Transverse colon (tissue), 4 donors: ENCODE results near the gene NT5C1A.

ENCODE experiments used
- EP300 ChIP-seq: sonication (generic); formaldehyde crosslinking; IDR thresholded peaks from one replicate; pipeline ENCODE4 v1.6.1; 2017; ENCODE audit warnings: antibody characterized with exemption, low read depth
- POLR2A ChIP-seq: fragments of 450-650 bp; IDR thresholded peaks from one replicate; pipeline ENCODE4 v1.6.1; 2016; ENCODE audit warnings: antibody characterized with exemption, mild to moderate bottlenecking, moderate library complexity
- POLR2AphosphoS5 ChIP-seq, 3 donors: sonication (generic); formaldehyde crosslinking; IDR thresholded peaks; one replicate each; pipeline ENCODE4 v1.6.1; 2016; ENCODE audit warnings: antibody characterized with exemption in 3 of 3
- TF ChIP-seq, protein P1 (sequence below), 5 experiments: fragments of 200-600 bp in 3 of 5; fragments of 450-650 bp in 2 of 5; sonication (generic) in 3 of 5; IDR thresholded peaks; 1 replicate in 2 of 5; 2 replicates in 3 of 5; pipeline ENCODE4 v1.5.1; 2016 to 2017; ENCODE audit warnings: antibody characterized with exemption in 5 of 5, inconsistent platforms in 3 of 5, mild to moderate bottlenecking in 2 of 5, moderate library complexity in 1 of 5

DNA sequence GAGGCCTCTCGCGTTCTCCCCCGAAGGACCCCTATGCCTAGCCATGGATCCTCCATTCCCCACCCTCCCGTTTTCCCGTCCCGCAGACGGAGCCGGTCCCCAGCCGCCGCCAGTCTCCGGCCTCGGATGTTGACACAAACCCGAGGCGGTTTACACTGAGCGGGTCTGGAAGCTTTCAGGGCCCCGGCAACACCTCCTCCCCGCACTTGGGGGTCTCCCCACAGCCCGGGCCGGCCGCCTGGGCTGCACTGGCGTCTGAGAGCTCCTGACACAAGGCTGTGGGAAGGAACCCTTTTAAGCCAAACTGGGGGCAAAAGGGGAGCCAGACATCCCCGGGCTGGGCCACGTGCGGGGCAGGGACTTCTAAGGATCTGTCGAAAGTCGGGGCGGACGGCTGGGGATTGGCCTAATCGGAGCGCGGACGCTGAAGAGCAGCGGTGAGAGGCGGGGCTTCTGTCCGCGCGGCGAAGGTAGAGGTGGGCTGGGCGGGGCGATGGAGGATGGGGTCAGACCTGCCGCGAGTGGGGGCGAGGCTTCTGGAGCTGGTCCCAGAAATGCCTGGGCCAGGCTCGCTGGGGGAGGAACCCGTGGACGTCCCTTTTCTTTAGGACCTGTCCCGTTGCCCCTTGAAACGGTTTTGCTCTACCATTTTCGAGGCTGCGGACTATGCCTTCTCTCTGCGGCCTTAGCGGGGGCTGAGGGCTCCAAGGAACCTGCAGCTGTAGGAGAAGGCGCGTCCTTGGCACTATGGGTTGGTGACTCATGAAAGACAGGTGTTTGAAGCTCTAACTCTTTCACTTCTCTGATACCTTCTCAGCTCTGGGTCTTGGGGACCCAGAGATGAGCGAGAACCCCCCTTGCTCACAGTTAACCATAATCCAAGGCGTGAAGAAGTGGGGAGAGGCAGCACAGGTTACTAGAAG, 20.5 kb upstream of the NT5C1A start:
- TF ChIP-seq, protein P1, sequence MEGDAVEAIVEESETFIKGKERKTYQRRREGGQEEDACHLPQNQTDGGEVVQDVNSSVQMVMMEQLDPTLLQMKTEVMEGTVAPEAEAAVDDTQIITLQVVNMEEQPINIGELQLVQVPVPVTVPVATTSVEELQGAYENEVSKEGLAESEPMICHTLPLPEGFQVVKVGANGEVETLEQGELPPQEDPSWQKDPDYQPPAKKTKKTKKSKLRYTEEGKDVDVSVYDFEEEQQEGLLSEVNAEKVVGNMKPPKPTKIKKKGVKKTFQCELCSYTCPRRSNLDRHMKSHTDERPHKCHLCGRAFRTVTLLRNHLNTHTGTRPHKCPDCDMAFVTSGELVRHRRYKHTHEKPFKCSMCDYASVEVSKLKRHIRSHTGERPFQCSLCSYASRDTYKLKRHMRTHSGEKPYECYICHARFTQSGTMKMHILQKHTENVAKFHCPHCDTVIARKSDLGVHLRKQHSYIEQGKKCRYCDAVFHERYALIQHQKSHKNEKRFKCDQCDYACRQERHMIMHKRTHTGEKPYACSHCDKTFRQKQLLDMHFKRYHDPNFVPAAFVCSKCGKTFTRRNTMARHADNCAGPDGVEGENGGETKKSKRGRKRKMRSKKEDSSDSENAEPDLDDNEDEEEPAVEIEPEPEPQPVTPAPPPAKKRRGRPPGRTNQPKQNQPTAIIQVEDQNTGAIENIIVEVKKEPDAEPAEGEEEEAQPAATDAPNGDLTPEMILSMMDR (IDR thresholded peaks at IDR 0.05) = no peak
- TF ChIP-seq POLR2A (no peak), POLR2AphosphoS5 (IDR thresholded peaks at IDR 0.05) (no peak), EP300 (no peak)
